Cerebellar nuclear complex (tissue), 1 donor: ENCODE measurements around the gene SLC22A15.
"Not testable (repeated sequence)": the region's sequence is repeated elsewhere in the genome, so short reads cannot be mapped to it uniquely, and the experiment has no call there.

Experiments
- DNase-seq, 2 experiments: peaks; one replicate each; lab custom pipeline; 2025; lab: John Stamatoyannopoulos, UW

Gene SLC22A15

GRCh38 chr1:115980998-115981993 lies 5.0 kb downstream of the SLC22A15 start:
- DNase-seq: no peak

GRCh38 chr1:115982400-115982799 lies 6.1 kb downstream of the SLC22A15 start:
- no peak for DNase-seq

- DNase-seq: no peak
These were observed 7.3 kb downstream of the SLC22A15 start for GRCh38 chr1:115983584-115983983.

GRCh38 chr1:115987623-115988022 lies 11.3 kb downstream of the SLC22A15 start:
- DNase-seq: no peak

GRCh38 chr1:115988953-115989352 lies 12.6 kb downstream of the SLC22A15 start:
- no peak for DNase-seq

GRCh38 chr1:115989699-115990098 lies 13.4 kb downstream of the SLC22A15 start:
- no peak for DNase-seq

GRCh38 chr1:115991909-115992308 lies 15.6 kb downstream of the SLC22A15 start:
- no peak for DNase-seq

GRCh38 chr1:115997921-115998320 lies 21.6 kb downstream of the SLC22A15 start:
- not testable (repeated sequence) for DNase-seq

- no peak for DNase-seq
These were observed 25.6 kb downstream of the SLC22A15 start for GRCh38 chr1:116001739-116002487.

- no peak for DNase-seq
These were observed 26.6 kb downstream of the SLC22A15 start for GRCh38 chr1:116002781-116003420.

- no peak for DNase-seq
These were observed 27.5 kb downstream of the SLC22A15 start for GRCh38 chr1:116003823-116004222.

- DNase-seq: no peak
These were observed 30.2 kb downstream of the SLC22A15 start for GRCh38 chr1:116006486-116006964.

GRCh38 chr1:116008656-116009390 lies 32.5 kb downstream of the SLC22A15 start:
- DNase-seq: no peak

- no peak for DNase-seq
These were observed 36.4 kb downstream of the SLC22A15 start for GRCh38 chr1:116012716-116013115.

GRCh38 chr1:116015679-116016078 lies 39.4 kb downstream of the SLC22A15 start:
- no peak for DNase-seq

- DNase-seq: no peak
These were observed 41.7 kb downstream of the SLC22A15 start for GRCh38 chr1:116018007-116018406.

GRCh38 chr1:116019653-116020253 lies 43.4 kb downstream of the SLC22A15 start:
- DNase-seq: no peak

- no peak for DNase-seq
These were observed 44.5 kb downstream of the SLC22A15 start for GRCh38 chr1:116020668-116021272.

- no peak for DNase-seq
These were observed 48.3 kb downstream of the SLC22A15 start for GRCh38 chr1:116024626-116025025.

- no peak for DNase-seq
These were observed 50.3 kb downstream of the SLC22A15 start for GRCh38 chr1:116026631-116027030.
